DND-41 (cell line): ENCODE data around the gene KIRREL2.

Source experiments
- ATAC-seq: fragments of 200-7000 bp; cut with Tn5 transposase; 3 replicates; pipeline ENCODE4 v1.9.1; 2021; ENCODE audit warnings: low read depth; ENCODE audit not compliant: insufficient read depth
- DNase-seq: peaks from one replicate; pipeline ENCODE4 v3.0.0-alpha.2; 2020
- H2AFZ ChIP-seq: 2 replicates; pipeline ENCODE4 v1.6.0; 2012; ENCODE audit warnings: low read depth, low read length
- H3K27ac ChIP-seq: 2 replicates; pipeline ENCODE4 v1.5.1; 2012; ENCODE audit warnings: low read length, inconsistent platforms
- H3K27me3 ChIP-seq: fragments of 200-600 bp; sonication (generic); 2 replicates; pipeline ENCODE4 v1.6.0; 2012; ENCODE audit warnings: low read length, mild to moderate bottlenecking, inconsistent platforms; ENCODE audit not compliant: insufficient read depth, poor library complexity
- H3K36me3 ChIP-seq: 2 replicates; pipeline ENCODE4 v1.5.1; 2012; ENCODE audit warnings: low read length, inconsistent platforms; ENCODE audit not compliant: insufficient read depth
- H3K4me1 ChIP-seq: 2 replicates; pipeline ENCODE4 v1.5.1; 2012; ENCODE audit warnings: mild to moderate bottlenecking, low read length; ENCODE audit not compliant: insufficient read depth
- H3K4me2 ChIP-seq: 2 replicates; pipeline ENCODE4 v1.6.0; 2012; ENCODE audit warnings: mild to moderate bottlenecking, moderate library complexity, low read length, inconsistent platforms; ENCODE audit not compliant: insufficient read depth
- H3K4me3 ChIP-seq, 2 experiments: fragments of 200-600 bp in 1 of 2; shearing (Covaris generic) in 1 of 2; 2 replicates each; pipeline ENCODE4 v1.5.1; 2012 to 2016; ENCODE audit warnings: inconsistent platforms in 2 of 2, low read length in 2 of 2, mild to moderate bottlenecking in 2 of 2, low read depth in 1 of 2, moderate library complexity in 1 of 2
- H3K79me2 ChIP-seq: 2 replicates; pipeline ENCODE4 v1.6.0; 2012; ENCODE audit warnings: low read length, inconsistent platforms; ENCODE audit not compliant: insufficient read depth
- H3K9ac ChIP-seq: 2 replicates; pipeline ENCODE4 v1.6.0; 2012; ENCODE audit warnings: low read depth, mild to moderate bottlenecking, inconsistent platforms, low read length, moderate library complexity
- H3K9me3 ChIP-seq: 2 replicates; pipeline ENCODE4 v1.5.1; 2012; ENCODE audit warnings: low read length, moderate library complexity, mild to moderate bottlenecking, inconsistent platforms; ENCODE audit not compliant: insufficient read depth, severe bottlenecking
- H4K20me1 ChIP-seq: 2 replicates; pipeline ENCODE4 v1.6.0; 2012; ENCODE audit warnings: low read length; ENCODE audit not compliant: insufficient read depth
- EZH2 ChIP-seq: IDR thresholded peaks from 3 replicates; pipeline ENCODE4 v1.6.1; 2012; ENCODE audit warnings: borderline replicate concordance, low read depth, mild to moderate bottlenecking, moderate library complexity, low read length, inconsistent platforms; ENCODE audit not compliant: severe bottlenecking
- TF ChIP-seq, protein P1 (sequence below): IDR thresholded peaks from 2 replicates; pipeline ENCODE4 v1.5.1; 2012; ENCODE audit warnings: borderline replicate concordance, low read length, moderate library complexity, mild to moderate bottlenecking; ENCODE audit not compliant: poor library complexity, severe bottlenecking; ENCODE audit errors: extremely low read depth

Gene KIRREL2

DNA sequence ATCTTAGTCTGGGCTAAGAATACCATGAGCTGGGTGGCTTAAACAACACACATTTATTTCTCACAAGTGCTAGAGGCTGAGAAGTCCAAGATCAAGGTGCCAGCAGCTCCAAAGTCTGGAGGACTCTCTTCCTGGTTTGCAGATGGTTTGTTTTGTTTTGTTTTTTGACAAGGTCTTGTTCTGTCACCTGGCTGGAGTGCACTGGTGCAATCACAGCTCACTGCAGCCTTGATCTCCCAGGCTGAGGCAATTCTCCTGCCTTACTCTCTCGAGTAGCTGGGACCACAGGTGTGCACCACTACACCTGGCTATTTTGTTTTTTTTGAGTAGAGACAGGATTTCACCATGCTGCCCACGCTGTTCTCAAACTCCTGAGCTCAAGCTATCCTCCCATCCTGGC is 27.2 kb downstream of the KIRREL2 start:
- Histone ChIP-seq H3K4me1 (peaks cover 6% of the 10 kb centered on the region), H3K4me3 (no peak overlapping the region), H3K27me3 (no peaks in the 10 kb centered on the region), H3K27ac (no peak overlapping the region), H3K36me3 (peaks cover 11% of the 10 kb centered on the region), H3K9ac (no peak overlapping the region), H3K4me2 (no peak overlapping the region), H3K9me3 (no peaks in the 10 kb centered on the region), H3K79me2 (no peaks in the 10 kb centered on the region), H4K20me1 (peaks cover 8% of the 10 kb centered on the region), H2AFZ (no peak overlapping the region)
- DNase-seq = no peak
- TF ChIP-seq, protein P1, sequence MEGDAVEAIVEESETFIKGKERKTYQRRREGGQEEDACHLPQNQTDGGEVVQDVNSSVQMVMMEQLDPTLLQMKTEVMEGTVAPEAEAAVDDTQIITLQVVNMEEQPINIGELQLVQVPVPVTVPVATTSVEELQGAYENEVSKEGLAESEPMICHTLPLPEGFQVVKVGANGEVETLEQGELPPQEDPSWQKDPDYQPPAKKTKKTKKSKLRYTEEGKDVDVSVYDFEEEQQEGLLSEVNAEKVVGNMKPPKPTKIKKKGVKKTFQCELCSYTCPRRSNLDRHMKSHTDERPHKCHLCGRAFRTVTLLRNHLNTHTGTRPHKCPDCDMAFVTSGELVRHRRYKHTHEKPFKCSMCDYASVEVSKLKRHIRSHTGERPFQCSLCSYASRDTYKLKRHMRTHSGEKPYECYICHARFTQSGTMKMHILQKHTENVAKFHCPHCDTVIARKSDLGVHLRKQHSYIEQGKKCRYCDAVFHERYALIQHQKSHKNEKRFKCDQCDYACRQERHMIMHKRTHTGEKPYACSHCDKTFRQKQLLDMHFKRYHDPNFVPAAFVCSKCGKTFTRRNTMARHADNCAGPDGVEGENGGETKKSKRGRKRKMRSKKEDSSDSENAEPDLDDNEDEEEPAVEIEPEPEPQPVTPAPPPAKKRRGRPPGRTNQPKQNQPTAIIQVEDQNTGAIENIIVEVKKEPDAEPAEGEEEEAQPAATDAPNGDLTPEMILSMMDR = no peak
- ATAC-seq = no peak

DNA sequence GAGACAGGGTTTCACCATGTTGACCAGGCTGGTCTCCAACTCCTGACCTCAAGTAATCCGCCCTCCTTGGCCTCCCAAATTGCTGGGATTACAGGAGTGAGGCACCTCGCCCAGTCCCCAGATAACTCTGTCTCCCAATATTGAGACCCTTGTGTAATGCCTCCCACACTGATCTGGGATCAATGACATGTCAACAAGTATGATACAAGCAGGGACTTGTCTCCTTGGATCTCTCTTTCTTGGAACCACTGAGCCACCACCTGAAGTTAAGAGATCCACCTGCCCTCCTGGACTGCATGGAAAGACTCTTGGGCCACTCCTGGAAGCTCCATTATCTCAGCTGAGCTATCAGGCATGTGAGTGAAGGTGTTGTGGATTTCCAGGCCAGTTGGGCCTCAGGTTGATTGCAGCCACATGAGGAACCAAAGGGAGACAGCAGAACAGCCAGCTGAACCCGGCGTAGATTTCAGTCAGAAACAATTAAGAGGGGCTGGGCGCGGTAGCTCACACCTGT is 28.6 kb downstream of the KIRREL2 start:
- Histone ChIP-seq H3K36me3 (peaks cover 24% of the 10 kb centered on the region), H4K20me1 (0 out of 2 replicates have a peak, but pooled peaks cover 4% of the 10 kb centered on the region), H3K79me2 (no peaks in the 10 kb centered on the region), H3K4me2 (no peak overlapping the region), H2AFZ (no peak overlapping the region), H3K9ac (no peak overlapping the region), H3K27ac (no peak overlapping the region), H3K4me3 (no peak overlapping the region), H3K9me3 (no peaks in the 10 kb centered on the region), H3K4me1 (no peaks in the 10 kb centered on the region), H3K27me3 (no peaks in the 10 kb centered on the region)
- DNase-seq = no peak
- no peak for TF ChIP-seq EZH2
- TF ChIP-seq, protein P1 = no peak
- no peak for ATAC-seq

DNA sequence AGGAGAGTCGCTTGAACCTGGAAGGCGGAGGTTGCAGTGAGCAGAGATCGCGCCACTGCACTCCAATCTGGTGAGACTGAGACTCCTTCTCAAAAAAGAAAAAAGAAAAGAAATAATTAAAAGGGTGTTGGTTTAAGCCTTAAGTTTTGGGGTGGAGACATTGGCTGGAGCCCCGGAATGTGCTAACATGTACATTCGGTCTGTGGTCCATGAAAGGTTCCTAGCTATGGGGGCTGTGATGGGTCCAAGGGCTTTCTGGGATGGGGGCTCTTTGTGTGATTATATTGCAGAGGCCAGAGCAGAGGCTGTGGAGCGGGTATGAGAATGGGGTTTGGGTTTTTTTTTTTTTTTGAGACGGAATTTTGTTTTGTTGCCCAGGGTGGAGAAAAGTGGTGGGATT is 29.2 kb downstream of the KIRREL2 start:
- Histone ChIP-seq H3K27me3 (no peaks in the 10 kb centered on the region), H3K4me2 (no peak overlapping the region), H3K27ac (no peak overlapping the region), H3K79me2 (no peaks in the 10 kb centered on the region), H3K4me1 (no peaks in the 10 kb centered on the region), H2AFZ (no peak overlapping the region), H3K4me3 (no peak overlapping the region), H3K9me3 (no peaks in the 10 kb centered on the region), H4K20me1 (0 out of 2 replicates have a peak, but pooled peaks cover 4% of the 10 kb centered on the region), H3K36me3 (peaks cover 27% of the 10 kb centered on the region), H3K9ac (no peak overlapping the region)
- no peak for ATAC-seq
- no peak for DNase-seq
- no peak for TF ChIP-seq EZH2
- TF ChIP-seq, protein P1 = no peak

DNA sequence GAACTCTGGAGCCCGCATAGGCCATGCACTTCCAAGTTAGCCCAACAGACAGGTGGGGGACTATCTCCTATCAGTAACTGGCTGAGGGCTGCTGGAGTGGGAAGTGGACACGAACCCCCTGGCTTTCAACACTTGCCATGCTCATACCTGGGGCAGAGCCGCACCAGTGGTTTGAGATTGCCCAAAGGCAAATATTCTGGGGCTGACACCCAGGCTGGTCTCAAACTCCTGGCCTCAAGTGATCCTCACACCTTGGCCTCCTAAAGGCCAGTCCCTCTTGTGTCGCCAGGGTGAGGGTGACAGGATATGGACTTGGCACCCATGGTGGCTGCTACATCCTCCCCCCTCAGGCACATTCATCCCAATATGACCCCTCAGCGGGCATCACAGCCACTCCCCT is 30.5 kb downstream of the KIRREL2 start:
- no peak overlapping the region for H3K4me2 ChIP-seq
- H3K4me1 ChIP-seq = no peaks in the 10 kb centered on the region
- H3K9ac ChIP-seq = no peak overlapping the region
- no peak overlapping the region for H3K4me3 ChIP-seq
- H3K9me3 ChIP-seq = no peaks in the 10 kb centered on the region
- H3K79me2 ChIP-seq = no peaks in the 10 kb centered on the region
- 0 out of 2 replicates have a peak, but pooled peaks cover 4% of the 10 kb centered on the region for H4K20me1 ChIP-seq
- ATAC-seq (no peak), DNase-seq (no peak)
- no peaks in the 10 kb centered on the region for H3K27me3 ChIP-seq
- H3K27ac ChIP-seq = no peak overlapping the region
- TF ChIP-seq, protein P1 = no peak
- peaks cover 30% of the 10 kb centered on the region for H3K36me3 ChIP-seq
- no peak overlapping the region for H2AFZ ChIP-seq
